GM21360 (cell line): ENCODE results near the gene TPM1.

ENCODE experiments used
- ATAC-seq: cut with Tn5 transposase; IDR thresholded peaks from one replicate; pipeline ENCODE4 v1.9.1; 2021; ENCODE audit warnings: mild to moderate bottlenecking, moderate library complexity; ENCODE audit not compliant: unreplicated experiment

The TPM1 gene

GRCh38 chr15:63052961-63053698, 10.6 kb downstream of the TPM1 start:
- ATAC-seq, result no peak

- no peak for ATAC-seq
Measured at GRCh38 chr15:63054281-63054683, 11.7 kb downstream of the TPM1 start.

- no peak for ATAC-seq
Measured at GRCh38 chr15:63054985-63055384, 12.4 kb downstream of the TPM1 start.

GRCh38 chr15:63056829-63057228, 14.3 kb downstream of the TPM1 start:
- ATAC-seq, result no peak

GRCh38 chr15:63057468-63058345, 15.2 kb downstream of the TPM1 start:
- no peak for ATAC-seq

GRCh38 chr15:63059075-63059474, 16.5 kb downstream of the TPM1 start:
- ATAC-seq, result no peak

GRCh38 chr15:63059573-63060216, 17.1 kb downstream of the TPM1 start:
- no peak for ATAC-seq

GRCh38 chr15:63060699-63061098, 18.2 kb downstream of the TPM1 start:
- no peak for ATAC-seq

GRCh38 chr15:63061975-63062374, 19.4 kb downstream of the TPM1 start:
- no peak for ATAC-seq

- ATAC-seq, result no peak
Measured at GRCh38 chr15:63063164-63063756, 20.7 kb downstream of the TPM1 start.

GRCh38 chr15:63063877-63064409, 21.4 kb downstream of the TPM1 start:
- ATAC-seq, result no peak

GRCh38 chr15:63065262-63066221, 23.0 kb downstream of the TPM1 start:
- ATAC-seq, result no peak

GRCh38 chr15:63066272-63066671, 23.7 kb downstream of the TPM1 start:
- no peak for ATAC-seq

GRCh38 chr15:63067306-63067705, 24.8 kb downstream of the TPM1 start:
- ATAC-seq, result no peak

GRCh38 chr15:63067976-63068743, 25.6 kb downstream of the TPM1 start:
- ATAC-seq, result no peak

- ATAC-seq, result no peak
Measured at GRCh38 chr15:63069616-63070090, 27.1 kb downstream of the TPM1 start.

- ATAC-seq, result no peak
Measured at GRCh38 chr15:63070681-63071129, 28.2 kb downstream of the TPM1 start.

GRCh38 chr15:63071288-63071909, 28.9 kb downstream of the TPM1 start:
- no peak for ATAC-seq
